Immature natural killer cell (primary cell): ENCODE data around the gene SCN7A. TPM values are rescaled to one million over a fixed set of nuclear protein-coding genes. Genes with fewer than 3 reads are reported as not detected.
A peak's percentile ranks its signal among the peaks of the same experiment; 100 is the strongest.

Source experiments
- DNase-seq, 3 donors: peaks; one replicate each; pipeline ENCODE4 v3.0.0; 2022; ENCODE audit warnings: mixed read lengths in 1 of 3
- H3K27ac Mint-ChIP-seq, 6 donors: one replicate each; pipeline ENCODE4 v1.8.0; 2020; ENCODE audit warnings: mixed read lengths in 6 of 6, mild to moderate bottlenecking in 5 of 6, inconsistent platforms in 4 of 6, moderate library complexity in 3 of 6
- H3K27me3 Mint-ChIP-seq, 3 donors: one replicate each; pipeline ENCODE4 v1.8.0; 2020 to 2021; ENCODE audit warnings: low read depth in 3 of 3, mild to moderate bottlenecking in 3 of 3, mixed read lengths in 3 of 3, moderate library complexity in 3 of 3, inconsistent platforms in 1 of 3
- H3K36me3 Mint-ChIP-seq, 3 donors: one replicate each; pipeline ENCODE4 v1.8.0; 2020; ENCODE audit warnings: mixed read lengths in 3 of 3, inconsistent platforms in 2 of 3, mild to moderate bottlenecking in 2 of 3
- H3K4me1 Mint-ChIP-seq, 2 donors: one replicate each; pipeline ENCODE4 v1.8.0; 2020; ENCODE audit warnings: inconsistent platforms in 2 of 2, mild to moderate bottlenecking in 2 of 2, mixed read lengths in 2 of 2, moderate library complexity in 1 of 2
- H3K4me3 Mint-ChIP-seq, 5 donors: one replicate each; pipeline ENCODE4 v1.8.0; 2020; ENCODE audit warnings: mild to moderate bottlenecking in 5 of 5, mixed read lengths in 5 of 5, inconsistent platforms in 3 of 5, moderate library complexity in 3 of 5
- H3K9me3 Mint-ChIP-seq, 6 donors: one replicate each; pipeline ENCODE4 v1.8.0; 2020; ENCODE audit warnings: mild to moderate bottlenecking in 6 of 6, mixed read lengths in 6 of 6, inconsistent platforms in 4 of 6, moderate library complexity in 3 of 6
- polyA plus RNA-seq, 3 donors: library from polyadenylated mRNA; unstranded; fragments of 300-500 nt; fragmentation: Illumina TruSeq; gene quantifications; one replicate each; pipeline ENCODE4 v1.2.3, GENCODE V29; 2021

The SCN7A gene
- polyA plus RNA-seq, 3 donors from 2014 or later, result not detected

DNA sequence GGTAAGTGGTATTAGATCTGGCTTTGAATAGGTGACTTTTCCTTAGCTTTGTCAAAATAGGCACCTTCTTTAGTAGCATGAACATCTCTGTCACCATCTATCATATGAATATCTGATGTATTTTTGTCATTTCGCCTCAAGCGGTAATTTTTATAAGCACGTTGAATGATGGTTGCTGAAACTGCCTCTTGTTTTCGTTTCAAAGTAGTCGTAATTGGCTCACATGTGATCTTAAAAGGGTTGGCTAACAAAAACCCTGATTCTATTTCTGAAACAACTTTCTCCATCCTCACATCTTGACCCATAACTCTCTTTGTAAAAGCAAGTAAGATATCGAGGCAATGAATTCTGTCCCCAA lies 88.5 kb downstream of the SCN7A start:
- H3K27me3 Mint-ChIP-seq, result peaks cover 0 to 2% (median 0%) of the 10 kb centered on the region in 3 donors
- H3K4me1 Mint-ChIP-seq, result no peaks in the 10 kb centered on the region
- DNase-seq, result no peak
- no peak overlapping the region for H3K4me3 Mint-ChIP-seq
- peaks cover under 1 to 10% (median 7%) of the 10 kb centered on the region in 6 donors for H3K9me3 Mint-ChIP-seq
- no peaks in the 10 kb centered on the region for H3K36me3 Mint-ChIP-seq
- H3K27ac Mint-ChIP-seq, result no peak overlapping the region

DNA sequence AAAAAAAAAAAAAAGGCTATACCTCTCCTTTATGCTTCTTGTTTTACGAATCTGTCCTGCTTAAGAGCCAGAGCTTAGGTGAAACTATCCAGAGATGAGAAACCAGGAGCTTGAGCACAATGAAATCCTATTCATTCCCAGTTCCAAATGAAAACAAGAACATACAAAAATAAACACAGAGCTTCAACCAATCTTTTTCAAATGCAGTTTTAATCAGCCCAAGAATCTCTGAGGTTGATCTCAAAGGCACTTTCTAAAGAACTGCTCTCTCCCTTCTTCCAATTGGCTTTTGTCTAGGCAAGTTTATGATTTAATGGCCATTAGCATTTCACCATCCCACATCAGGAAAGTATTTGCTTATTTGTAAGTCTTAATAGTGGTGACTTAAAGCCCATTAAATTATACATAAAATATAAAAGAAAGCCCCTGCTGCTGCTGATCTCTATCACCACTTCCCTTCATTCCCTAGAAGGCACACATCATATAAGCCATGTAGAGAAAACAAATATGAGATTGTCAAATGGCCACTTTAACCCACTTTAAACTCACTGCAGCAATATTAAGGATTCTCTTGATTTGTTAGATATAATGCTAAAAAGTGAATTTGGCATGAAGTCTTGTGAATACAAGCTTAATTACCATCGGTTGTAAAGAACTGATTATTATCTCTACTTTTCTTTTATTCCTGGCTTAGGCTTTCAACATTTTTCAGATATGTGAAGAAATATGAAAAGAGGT lies 89.0 kb downstream of the SCN7A start:
- peaks cover 0 to 2% (median 0%) of the 10 kb centered on the region in 3 donors for H3K27me3 Mint-ChIP-seq
- no peaks in the 10 kb centered on the region for H3K4me1 Mint-ChIP-seq
- no peak overlapping the region for H3K27ac Mint-ChIP-seq
- H3K36me3 Mint-ChIP-seq, result no peaks in the 10 kb centered on the region
- peaks cover 1 to 10% (median 9%) of the 10 kb centered on the region in 6 donors for H3K9me3 Mint-ChIP-seq
- DNase-seq, result no peak
- H3K4me3 Mint-ChIP-seq, result no peak overlapping the region

DNA sequence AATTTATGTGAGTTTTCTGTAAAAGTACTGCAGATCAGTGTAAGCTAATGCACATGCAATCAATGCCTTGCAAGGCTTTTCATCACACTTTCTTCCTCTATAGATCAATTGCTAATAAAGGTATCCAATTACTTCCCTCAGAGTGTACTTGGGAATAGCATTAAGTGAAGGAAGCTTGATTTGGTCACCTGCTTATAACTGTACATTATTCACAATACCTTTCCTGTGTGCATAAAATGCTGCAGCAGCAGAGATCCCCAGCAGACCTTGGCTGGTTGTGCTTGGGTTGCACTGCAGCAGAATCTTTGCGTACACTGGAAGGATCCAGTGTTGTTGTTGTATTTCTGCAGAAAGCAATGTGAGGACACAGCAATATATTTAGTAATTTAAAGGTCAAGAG lies 99.8 kb downstream of the SCN7A start:
- Mint-ChIP-seq H3K4me3 (no peak overlapping the region), H3K27ac (no peak overlapping the region), H3K9me3 (peaks cover 0 to 15% (median 3%) of the 10 kb centered on the region in 6 donors), H3K4me1 (no peaks in the 10 kb centered on the region), H3K27me3 (peaks cover 0 to 4% (median 0%) of the 10 kb centered on the region in 3 donors), H3K36me3 (no peaks in the 10 kb centered on the region)
- no peak for DNase-seq

DNA sequence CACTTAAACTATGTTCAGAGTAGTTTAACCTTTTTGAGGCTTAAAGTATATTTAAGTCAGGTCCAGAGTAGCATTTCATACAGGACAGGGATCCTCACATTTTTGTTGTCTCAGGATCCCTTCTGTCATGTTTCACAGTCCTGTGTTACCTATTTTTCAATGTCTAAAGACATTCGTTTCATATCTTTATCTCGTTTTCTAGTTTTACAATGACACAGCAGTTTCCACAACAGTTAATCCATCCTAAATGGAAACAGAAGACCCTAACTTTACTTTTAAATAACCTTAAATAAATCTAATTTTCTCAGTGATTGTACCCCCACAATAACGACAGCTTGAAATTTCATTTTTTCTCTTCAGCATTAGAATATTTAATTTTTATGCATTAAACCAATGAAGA lies 101.0 kb downstream of the SCN7A start:
- DNase-seq, result no peak
- H3K4me3 Mint-ChIP-seq, result no peak overlapping the region
- peaks cover 0 to 4% (median 0%) of the 10 kb centered on the region in 3 donors for H3K27me3 Mint-ChIP-seq
- H3K27ac Mint-ChIP-seq, result no peak overlapping the region
- H3K9me3 Mint-ChIP-seq, result peaks cover 0 to 15% (median 3%) of the 10 kb centered on the region in 6 donors
- no peaks in the 10 kb centered on the region for H3K4me1 Mint-ChIP-seq
- no peaks in the 10 kb centered on the region for H3K36me3 Mint-ChIP-seq

DNA sequence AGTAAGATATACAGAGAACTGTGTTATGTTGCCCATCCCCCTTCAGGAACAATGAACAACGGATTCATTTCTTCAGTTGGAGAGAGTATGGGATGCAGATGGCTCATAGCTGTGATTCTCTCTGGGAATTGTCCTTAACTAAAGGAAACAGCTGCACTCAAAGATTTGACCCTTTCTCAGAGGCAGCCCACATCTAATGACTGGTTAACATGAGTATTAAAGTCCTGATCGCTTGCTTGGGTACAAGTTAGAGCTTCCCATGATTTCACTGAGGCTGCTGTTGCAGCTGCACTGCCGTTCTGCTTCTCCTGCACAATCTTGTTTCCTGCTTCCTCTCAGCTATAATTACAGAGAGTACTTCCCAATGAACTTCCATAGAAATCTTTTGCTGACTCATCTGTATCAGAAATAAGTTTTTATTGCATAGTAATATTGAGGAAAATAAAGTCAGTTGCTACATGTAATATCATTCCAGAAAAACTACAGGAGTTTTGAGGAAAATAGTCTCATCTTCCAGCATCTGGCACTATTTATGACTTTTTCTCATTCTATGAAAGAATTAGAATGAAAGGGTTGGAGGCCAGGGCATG lies 105.5 kb downstream of the SCN7A start:
- Mint-ChIP-seq H3K27me3 (peaks cover 0 to 3% (median 0%) of the 10 kb centered on the region in 3 donors), H3K4me3 (no peak overlapping the region), H3K36me3 (no peaks in the 10 kb centered on the region), H3K27ac (no peak overlapping the region), H3K9me3 (peaks cover 0 to 11% (median 0%) of the 10 kb centered on the region in 6 donors), H3K4me1 (no peaks in the 10 kb centered on the region)
- no peak for DNase-seq

DNA sequence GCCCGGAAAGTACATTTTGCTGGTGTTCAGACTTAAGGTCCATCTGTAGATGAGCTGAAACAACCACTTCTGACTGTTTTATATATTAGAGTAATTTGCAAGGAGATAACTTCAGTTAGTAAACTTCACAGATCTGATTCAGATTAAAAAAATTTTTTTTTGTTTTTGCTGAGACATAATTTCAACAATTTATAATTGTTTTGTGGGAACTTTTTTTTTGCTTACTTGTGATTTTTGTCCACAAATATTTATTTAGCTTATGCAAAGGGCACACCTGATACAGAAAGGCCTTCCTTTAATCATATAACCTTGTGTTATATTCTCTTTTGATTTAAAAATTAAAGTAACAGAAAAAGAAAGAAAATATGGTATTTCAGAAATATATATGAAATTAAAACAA lies 108.7 kb downstream of the SCN7A start:
- no peak for DNase-seq
- H3K4me3 Mint-ChIP-seq, result no peak overlapping the region
- H3K27me3 Mint-ChIP-seq, result peaks cover 0 to 4% (median 0%) of the 10 kb centered on the region in 3 donors
- H3K27ac Mint-ChIP-seq, result no peak overlapping the region
- H3K36me3 Mint-ChIP-seq, result no peaks in the 10 kb centered on the region
- no peaks in the 10 kb centered on the region for H3K4me1 Mint-ChIP-seq
- peaks cover 0 to 11% (median 0%) of the 10 kb centered on the region in 6 donors for H3K9me3 Mint-ChIP-seq

DNA sequence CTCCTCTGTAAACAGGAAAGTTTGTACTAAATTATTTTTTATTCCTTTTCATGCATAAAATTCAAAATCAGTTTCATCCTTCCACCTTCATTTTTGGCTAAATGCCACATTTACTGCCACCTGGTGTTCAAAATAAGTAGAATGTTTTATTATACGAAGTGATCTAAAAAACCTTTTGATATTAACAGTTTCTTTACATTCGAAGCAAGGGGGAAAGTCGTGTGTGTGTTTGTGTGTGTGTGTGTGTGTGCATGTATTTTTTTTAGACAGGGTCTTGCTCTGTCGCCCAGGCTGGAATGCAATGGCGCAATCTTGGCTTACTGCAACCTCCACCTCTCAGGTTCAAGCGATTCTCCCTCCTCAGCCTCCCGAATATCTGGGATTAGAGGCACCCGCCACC lies 109.3 kb downstream of the SCN7A start:
- Mint-ChIP-seq H3K4me1 (no peaks in the 10 kb centered on the region), H3K4me3 (no peak overlapping the region), H3K9me3 (peaks cover 0 to 11% (median 0%) of the 10 kb centered on the region in 6 donors), H3K27ac (no peak overlapping the region), H3K27me3 (peaks cover 0 to 3% (median 0%) of the 10 kb centered on the region in 3 donors), H3K36me3 (no peaks in the 10 kb centered on the region)
- no peak for DNase-seq

DNA sequence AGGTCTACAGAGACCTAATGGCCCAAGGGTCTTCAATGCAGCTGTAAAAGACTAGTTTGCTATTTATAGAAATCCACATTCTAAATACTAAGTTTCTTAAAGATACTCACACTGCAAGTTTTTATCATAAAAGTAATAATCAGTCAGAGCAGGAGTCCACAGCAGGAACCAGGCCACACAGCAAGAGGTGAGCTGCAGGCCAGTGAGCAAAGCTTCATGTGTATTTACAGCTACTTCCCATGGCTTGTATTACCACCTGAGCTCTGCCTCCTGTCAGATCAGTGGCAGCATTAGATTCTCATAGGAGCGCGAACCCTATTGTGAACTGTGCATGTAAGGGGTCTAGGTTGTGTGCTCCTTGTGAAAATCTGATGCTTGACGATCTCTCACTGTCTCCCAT lies 111.6 kb downstream of the SCN7A start:
- no peaks in the 10 kb centered on the region for H3K36me3 Mint-ChIP-seq
- H3K9me3 Mint-ChIP-seq, result peaks cover 0 to 6% (median 0%) of the 10 kb centered on the region in 6 donors
- H3K4me1 Mint-ChIP-seq, result no peaks in the 10 kb centered on the region
- H3K27ac Mint-ChIP-seq, result no peak overlapping the region
- H3K27me3 Mint-ChIP-seq, result peaks cover 0 to 1% (median 0%) of the 10 kb centered on the region in 3 donors
- H3K4me3 Mint-ChIP-seq, result no peak overlapping the region
- no peak for DNase-seq

DNA sequence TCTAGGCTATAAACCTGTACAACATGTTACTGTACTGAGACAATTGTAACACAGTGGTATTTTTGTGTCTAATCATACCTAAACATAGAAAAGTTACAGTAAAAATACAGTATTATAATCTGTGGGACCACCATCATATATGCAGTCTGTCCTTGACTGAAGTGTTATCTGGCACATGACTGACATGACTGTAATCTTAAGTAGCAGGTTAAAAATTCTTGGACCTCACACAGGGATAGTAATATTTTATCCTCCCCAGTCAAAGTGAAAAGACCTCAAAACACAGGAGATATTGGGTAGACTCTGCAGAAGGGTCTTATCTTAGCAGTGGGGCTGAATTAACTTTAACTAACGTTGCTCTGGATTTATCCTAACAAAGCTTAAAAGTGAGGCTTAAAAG lies 113.4 kb downstream of the SCN7A start:
- peaks cover 0 to 1% (median 0%) of the 10 kb centered on the region in 3 donors for H3K27me3 Mint-ChIP-seq
- no peak overlapping the region for H3K4me3 Mint-ChIP-seq
- no peak overlapping the region for H3K27ac Mint-ChIP-seq
- no peaks in the 10 kb centered on the region for H3K36me3 Mint-ChIP-seq
- H3K4me1 Mint-ChIP-seq, result peaks cover under 1 to 8% of the 10 kb centered on the region in 2 donors
- no peak for DNase-seq
- no peaks in the 10 kb centered on the region for H3K9me3 Mint-ChIP-seq

DNA sequence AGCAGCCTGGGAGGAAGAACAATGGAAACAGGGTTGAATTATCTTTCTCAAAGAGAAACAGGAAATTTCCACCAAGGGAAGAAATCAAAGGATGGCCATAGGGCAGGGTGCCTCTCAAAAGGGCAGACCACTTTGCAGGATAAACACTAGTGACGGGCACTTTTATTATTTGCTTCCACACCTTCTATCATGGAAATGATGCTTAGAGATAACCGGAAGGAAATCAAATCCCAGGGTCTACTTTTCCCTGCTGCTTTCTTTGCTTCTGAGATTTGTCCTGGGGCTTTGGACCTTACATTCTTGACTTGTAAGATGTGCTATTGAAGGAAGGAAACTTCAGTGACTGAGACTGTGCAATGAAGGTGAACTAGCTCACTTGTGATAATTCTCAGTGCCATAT lies 117.2 kb downstream of the SCN7A start:
- peaks cover 0 to 2% (median 0%) of the 10 kb centered on the region in 6 donors for H3K9me3 Mint-ChIP-seq
- no peaks in the 10 kb centered on the region for H3K36me3 Mint-ChIP-seq
- peaks cover 1 to 3% (median 1%) of the 10 kb centered on the region in 3 donors for H3K27me3 Mint-ChIP-seq
- no peak overlapping the region for H3K27ac Mint-ChIP-seq
- peaks cover 8 to 20% of the 10 kb centered on the region in 2 donors for H3K4me1 Mint-ChIP-seq
- DNase-seq, result no peak
- H3K4me3 Mint-ChIP-seq, result no peak overlapping the region

DNA sequence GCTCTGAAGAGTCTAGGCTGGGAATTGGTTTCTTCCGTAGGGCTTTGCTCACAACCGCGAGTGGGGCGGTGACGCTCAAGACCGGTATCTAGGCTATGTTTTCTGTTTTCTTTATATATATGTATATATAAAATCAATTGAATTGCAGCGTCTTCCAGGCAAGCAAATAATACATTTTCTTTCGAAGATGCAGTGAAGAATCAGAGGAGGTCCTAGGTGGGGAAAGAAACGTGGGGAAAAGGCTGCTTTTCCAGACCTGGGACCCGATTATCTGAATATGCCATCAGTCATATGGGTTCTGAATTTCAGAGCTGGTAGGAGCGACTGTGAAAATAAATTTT lies 117.6 kb downstream of the SCN7A start:
- no peak for DNase-seq
- Mint-ChIP-seq H3K27me3 (peaks cover 1 to 3% (median 1%) of the 10 kb centered on the region in 3 donors), H3K4me3 (peak overlapping the region in 4 of 5 donors; percentile 41 to 59 (median 49)), H3K27ac (no peak overlapping the region), H3K9me3 (peaks cover 0 to 2% (median 0%) of the 10 kb centered on the region in 6 donors), H3K4me1 (peaks cover 8 to 20% of the 10 kb centered on the region in 2 donors), H3K36me3 (no peaks in the 10 kb centered on the region)

DNA sequence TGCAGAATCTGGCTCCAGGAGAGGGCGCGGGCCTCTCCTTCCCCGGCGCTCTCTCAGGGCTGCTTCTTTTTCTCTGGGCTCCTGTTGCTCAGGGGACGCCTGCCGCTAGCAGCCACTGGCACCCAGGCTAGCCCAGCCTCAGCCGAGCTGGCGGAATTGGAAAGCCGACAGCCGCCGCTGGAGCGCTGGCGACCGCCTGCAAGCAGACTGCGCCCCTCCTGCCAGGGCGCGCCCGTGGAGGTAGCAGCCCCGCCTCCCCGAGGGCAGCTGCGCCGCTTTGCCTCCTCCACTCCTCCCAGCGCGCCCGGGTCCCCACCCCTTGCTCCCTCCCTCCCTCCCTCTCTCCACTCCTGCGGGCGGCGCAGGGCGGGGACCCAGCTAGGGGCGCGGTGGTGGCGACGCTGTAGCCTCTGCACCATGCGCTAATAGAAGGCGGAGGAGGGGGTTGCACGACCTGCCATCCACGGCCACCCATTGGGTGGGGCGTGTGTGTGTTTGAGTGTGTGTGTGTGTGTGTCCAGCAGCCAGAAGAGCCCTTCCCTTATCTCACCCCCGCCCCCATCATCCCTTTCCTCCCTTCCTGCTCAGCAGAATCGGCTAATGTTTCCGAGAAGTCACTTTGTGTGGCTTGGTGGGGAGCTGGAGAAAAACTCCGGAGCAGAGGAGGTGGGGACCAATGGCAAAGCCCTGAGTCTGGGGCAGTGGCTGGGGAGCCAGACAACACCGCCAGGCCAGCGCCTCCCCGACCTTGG lies 118.1 kb downstream of the SCN7A start, which contains the start of gene SCN9A:
Gene SCN9A (minus strand): TSS at position 209 of the 752 bp plus-strand sequence. CDS start 64,188 bp downstream, outside the sequence.
- peaks cover 8 to 20% of the 10 kb centered on the region in 2 donors for H3K4me1 Mint-ChIP-seq
- H3K9me3 Mint-ChIP-seq, result peaks cover 0 to 2% (median 0%) of the 10 kb centered on the region in 6 donors
- peaks cover under 1 to 3% (median 1%) of the 10 kb centered on the region in 3 donors for H3K27me3 Mint-ChIP-seq
- H3K36me3 Mint-ChIP-seq, result no peaks in the 10 kb centered on the region
- H3K4me3 Mint-ChIP-seq, result peak within 1 kb of the TSS; percentile 73 to 85 (median 79)
- H3K27ac Mint-ChIP-seq, result no peak within 1 kb of the TSS
- DNase-seq, result peak in 1 of 3 donors; percentile 5

DNA sequence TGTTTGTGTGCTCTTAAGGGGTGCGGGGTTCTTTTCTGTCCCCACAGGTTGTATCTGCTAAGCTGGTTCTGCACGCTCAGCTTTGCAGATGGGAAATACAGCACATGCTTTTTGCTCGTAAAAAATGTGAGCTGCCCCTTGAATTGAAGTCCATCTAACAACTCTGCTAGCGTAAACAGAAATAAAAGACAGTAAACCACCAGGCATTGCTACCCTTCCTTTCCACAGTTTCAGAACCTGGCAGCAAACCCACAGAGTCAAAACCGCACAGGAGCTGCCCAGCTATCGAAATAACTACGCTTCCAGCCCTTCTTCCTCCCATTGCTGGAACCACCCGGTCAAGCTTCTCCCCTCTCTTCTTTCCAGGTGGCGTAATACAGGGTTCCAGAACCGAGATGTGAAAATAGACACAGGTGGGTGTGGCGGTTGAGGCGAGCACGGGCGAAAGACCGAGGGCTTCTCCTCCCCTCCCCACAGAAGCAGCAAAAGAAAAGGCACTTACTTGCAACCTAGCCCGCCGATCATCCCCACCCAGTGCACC lies 118.8 kb downstream of the SCN7A start:
- H3K9me3 Mint-ChIP-seq, result peaks cover 0 to 2% (median 0%) of the 10 kb centered on the region in 6 donors
- H3K4me1 Mint-ChIP-seq, result peaks cover 8 to 20% of the 10 kb centered on the region in 2 donors
- DNase-seq, result peak in 1 of 3 donors; percentile 4
- H3K36me3 Mint-ChIP-seq, result no peaks in the 10 kb centered on the region
- H3K4me3 Mint-ChIP-seq, result peak overlapping the region; percentile 73 to 85 (median 79)
- peaks cover 0 to 3% (median 1%) of the 10 kb centered on the region in 3 donors for H3K27me3 Mint-ChIP-seq
- H3K27ac Mint-ChIP-seq, result no peak overlapping the region
